Urothelium cell line (cell line): ENCODE results near the gene HNRNPL.
"Not testable (repeated sequence)": the region's sequence is repeated elsewhere in the genome, so short reads cannot be mapped to it uniquely, and the experiment has no call there.

Experiments
- DNase-seq: peaks from one replicate; pipeline ENCODE4 v3.0.0; 2011; ENCODE audit warnings: low spot score, mixed read lengths
- FAIRE-seq: peaks from 2 replicates; lab custom pipeline; 2011; peaks lifted over from hg19 to GRCh38; lab: Jason Lieb, UNC

HNRNPL gene

GRCh38 chr19:38849860-38850435 lies at the start of gene HNRNPL:
Gene HNRNPL (minus strand): TSS chr19:38849986. CDS start chr19:38849966, 20 bp downstream.
- DNase-seq (peak; percentile 95), FAIRE-seq (peak; percentile 81)

GRCh38 chr19:38898788-38899446 lies 49.1 kb upstream of the HNRNPL start:
- peak; percentile 16 for DNase-seq
- no peak for FAIRE-seq

- FAIRE-seq (no peak), DNase-seq (no peak)
Measured at GRCh38 chr19:38894968-38895367, 45.2 kb upstream of the HNRNPL start.

GRCh38 chr19:38893341-38893771 lies 43.6 kb upstream of the HNRNPL start:
- FAIRE-seq (no peak), DNase-seq (no peak)

- DNase-seq (no peak), FAIRE-seq (no peak)
Measured at GRCh38 chr19:38892841-38893240, 43.1 kb upstream of the HNRNPL start.

GRCh38 chr19:38891771-38892170 lies 42.0 kb upstream of the HNRNPL start:
- DNase-seq = no peak
- FAIRE-seq = no peak

- no peak for FAIRE-seq
- no peak for DNase-seq
Measured at GRCh38 chr19:38890686-38891085, 40.9 kb upstream of the HNRNPL start.

- no peak for FAIRE-seq
- no peak for DNase-seq
Measured at GRCh38 chr19:38889803-38890202, 40.0 kb upstream of the HNRNPL start.

- DNase-seq (no peak), FAIRE-seq (no peak)
Measured at GRCh38 chr19:38888876-38889275, 39.1 kb upstream of the HNRNPL start.

GRCh38 chr19:38884691-38885090 lies 34.9 kb upstream of the HNRNPL start:
- FAIRE-seq = not testable (repeated sequence)

GRCh38 chr19:38883286-38883685 lies 33.5 kb upstream of the HNRNPL start:
- FAIRE-seq (no peak), DNase-seq (no peak)

More at GRCh38 chr19:38884691-38885090, 34.9 kb upstream of the HNRNPL start:
- not testable (repeated sequence) for DNase-seq

GRCh38 chr19:38880882-38881609 lies 31.3 kb upstream of the HNRNPL start:
- no peak for FAIRE-seq
- DNase-seq = no peak

GRCh38 chr19:38880076-38880881 lies 30.5 kb upstream of the HNRNPL start:
- FAIRE-seq = no peak
- no peak for DNase-seq

- FAIRE-seq = no peak
- DNase-seq = no peak
Measured at GRCh38 chr19:38879400-38879751, 29.6 kb upstream of the HNRNPL start.

GRCh38 chr19:38878575-38879399 lies 29.0 kb upstream of the HNRNPL start:
- FAIRE-seq (no peak), DNase-seq (no peak)

GRCh38 chr19:38877781-38878574 lies 28.2 kb upstream of the HNRNPL start, which contains the start of gene RINL:
Gene RINL (minus strand): TSS chr19:38878275. CDS start chr19:38876742, 1,533 bp downstream.
- peak; percentile 5 for FAIRE-seq
- DNase-seq = no peak

GRCh38 chr19:38875656-38876395 lies 26.0 kb upstream of the HNRNPL start:
- DNase-seq (no peak), FAIRE-seq (no peak)

- DNase-seq, FAIRE-seq: not testable (repeated sequence)
Measured at GRCh38 chr19:38873400-38873799, 23.6 kb upstream of the HNRNPL start.

GRCh38 chr19:38870612-38871011 lies 20.8 kb upstream of the HNRNPL start:
- DNase-seq (no peak), FAIRE-seq (no peak)
